Dermis microvascular lymphatic vessel endothelial cell (primary cell): ENCODE measurements around the gene PLEKHS1. TPM values are rescaled to one million over a fixed set of nuclear protein-coding genes. Genes with fewer than 3 reads are reported as not detected.

ENCODE experiments used
- DNase-seq, 2 donors: peaks; one replicate each; pipeline versions ENCODE4 v3.0.0 to v3.0.0-alpha.2; 2010; ENCODE audit warnings: low read depth in 2 of 2
- total RNA-seq: library from RNA; depleted of rRNA; stranded (reverse); fragments of >200 nt; gene quantifications from 2 replicates; pipeline ENCODE4 v1.2.1, GENCODE V29; 2014

PLEKHS1 gene
- total RNA-seq: not detected in 2 replicates

DNA sequence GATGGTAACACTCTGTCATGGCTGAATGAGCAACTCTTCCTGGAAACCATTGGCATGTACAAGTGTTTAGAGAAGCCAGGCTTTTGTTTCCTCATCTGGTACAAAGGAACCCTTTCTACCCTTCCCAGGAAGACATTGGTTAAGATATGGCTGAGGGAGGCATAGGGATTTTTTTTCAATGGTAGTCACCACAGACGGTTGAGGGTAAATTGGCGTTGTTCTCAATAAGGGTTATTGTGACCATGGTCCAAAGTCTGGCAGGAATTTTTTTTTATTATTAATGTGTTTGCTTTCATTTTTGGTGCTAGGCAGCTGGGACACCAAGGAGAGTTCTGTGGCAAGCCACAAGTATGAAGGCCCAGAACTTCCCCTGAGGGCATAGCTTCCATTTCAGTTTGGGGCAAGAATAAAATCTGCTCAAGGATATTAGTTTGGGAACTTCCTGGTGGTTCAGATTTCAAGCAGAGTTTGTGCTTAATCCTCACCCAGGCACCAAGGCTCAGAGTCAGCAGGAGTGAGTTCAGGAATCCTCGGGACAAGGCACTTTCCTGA, at the start of gene PLEKHS1:
TSS of gene PLEKHS1 (plus strand) at position 502 of the 552 bp plus-strand sequence. CDS start 3,596 bp downstream, outside the sequence.
- no peak for DNase-seq

- peak; percentile 59 to 63 for DNase-seq
These were observed 46.7 kb upstream of the PLEKHS1 start for GRCh38 chr10:113704637-113705343.

DNA sequence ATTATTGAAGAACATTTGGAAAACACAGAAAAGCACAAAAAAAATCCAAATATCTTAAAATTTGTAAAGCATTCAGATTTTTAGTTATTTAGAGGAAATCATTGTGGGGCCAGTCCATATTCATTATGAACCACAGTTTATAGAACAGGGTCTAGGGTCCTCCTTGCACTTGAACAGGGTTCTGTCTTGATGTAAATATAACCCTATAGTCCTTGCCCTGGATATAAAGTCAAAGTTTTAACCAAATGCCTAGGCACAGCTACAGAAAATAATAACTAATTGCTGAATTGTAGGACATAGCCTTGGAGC, 46.2 kb upstream of the PLEKHS1 start:
- no peak for DNase-seq

- peak in 1 of 2 donors; percentile 20 for DNase-seq
These were observed 44.9 kb upstream of the PLEKHS1 start for GRCh38 chr10:113706623-113707022.

- DNase-seq: no peak
These were observed 42.8 kb upstream of the PLEKHS1 start for GRCh38 chr10:113708640-113709039.

DNA sequence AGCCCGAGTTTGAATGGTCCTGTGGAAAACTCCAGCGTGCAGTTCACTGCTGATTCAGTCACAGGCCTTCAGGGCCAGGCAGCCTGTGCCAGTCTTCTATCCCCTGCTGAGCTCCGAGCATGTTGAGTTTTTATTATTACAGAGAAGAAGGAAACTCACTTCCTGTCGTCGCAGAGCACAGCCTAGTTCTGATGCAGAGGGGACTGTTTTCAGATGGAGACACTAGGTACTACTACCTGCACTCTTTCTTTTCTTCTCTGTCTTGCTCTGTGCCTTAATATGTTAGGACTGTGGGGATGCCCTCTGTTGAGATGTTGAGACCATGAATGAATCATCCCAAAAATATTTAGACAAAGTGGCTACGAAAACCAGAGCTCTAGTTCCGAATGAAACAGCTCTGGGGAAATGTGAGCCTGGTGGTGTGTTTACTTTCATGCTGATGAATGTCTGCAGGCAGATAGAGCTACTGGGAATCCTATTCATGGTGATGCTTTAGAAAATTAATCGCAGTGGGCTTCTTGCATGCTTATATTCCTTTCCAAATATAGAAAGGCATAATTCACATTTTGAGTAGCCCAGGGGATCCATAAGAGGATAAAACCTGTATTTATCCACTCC, 42.2 kb upstream of the PLEKHS1 start:
- peak; percentile 12 to 59 for DNase-seq

- DNase-seq: no peak
These were observed 40.3 kb upstream of the PLEKHS1 start for GRCh38 chr10:113711142-113711541.

DNA sequence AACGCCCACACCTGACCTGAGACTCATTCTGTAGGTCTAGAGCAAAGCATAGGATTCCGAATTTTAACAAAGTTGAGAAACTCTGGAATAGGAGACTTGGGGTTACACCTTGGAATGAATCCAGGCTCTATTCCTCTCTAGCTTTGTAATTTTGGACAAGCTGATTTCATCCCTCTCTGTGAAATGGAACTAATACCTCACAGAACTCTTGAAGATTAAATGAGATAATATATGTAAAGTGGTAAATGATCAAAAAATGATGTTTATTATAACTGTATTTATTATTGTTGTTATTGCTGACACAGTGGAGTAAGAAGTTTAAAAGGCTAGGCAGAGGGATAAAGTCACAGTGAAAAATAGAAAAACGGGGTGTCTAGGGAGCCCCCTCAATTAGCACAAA, 39.5 kb upstream of the PLEKHS1 start:
- DNase-seq: no peak

DNA sequence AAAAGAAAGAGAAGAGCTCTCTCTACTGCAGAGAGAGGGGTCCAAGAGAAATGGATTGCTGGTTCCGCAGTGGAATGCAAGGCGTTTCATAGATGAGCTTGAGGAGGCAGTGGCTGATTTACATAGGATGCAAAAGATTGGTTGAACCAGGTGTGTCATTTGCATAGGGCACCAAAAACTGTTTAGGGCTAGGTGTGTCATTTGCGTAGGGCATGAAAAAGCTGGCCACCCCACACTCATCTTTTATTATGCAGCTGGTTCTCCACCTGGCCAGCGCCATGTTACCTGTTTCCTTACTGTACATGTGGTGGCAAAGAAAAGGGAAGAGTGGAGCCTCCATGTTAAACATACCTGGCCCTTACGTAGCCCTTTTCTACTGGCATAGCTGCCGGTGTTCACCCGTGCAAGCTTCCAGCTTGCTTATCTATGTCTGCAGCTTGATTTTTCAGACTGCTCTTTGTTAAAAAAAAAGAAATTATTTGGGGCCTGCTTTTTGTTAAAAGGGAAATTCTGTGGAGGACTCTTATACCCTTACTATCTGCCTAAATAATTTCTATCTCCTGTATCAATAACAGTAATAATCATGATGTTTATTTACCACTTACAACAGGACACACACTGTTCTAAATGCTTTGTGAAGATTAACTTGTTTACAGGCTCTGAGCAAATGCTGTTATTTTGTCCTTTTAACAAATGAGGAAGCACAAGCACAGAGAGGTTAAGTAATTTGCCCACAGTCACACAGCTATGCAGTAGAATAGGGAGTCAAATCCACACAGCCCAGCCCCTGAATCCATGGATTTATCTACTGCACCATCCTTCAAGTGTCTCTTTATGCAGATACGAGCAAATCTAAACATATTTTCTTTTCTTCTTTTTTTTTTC, 38.5 kb upstream of the PLEKHS1 start:
- DNase-seq: no peak

GRCh38 chr10:113713640-113713982, 37.9 kb upstream of the PLEKHS1 start:
- DNase-seq: no peak

DNA sequence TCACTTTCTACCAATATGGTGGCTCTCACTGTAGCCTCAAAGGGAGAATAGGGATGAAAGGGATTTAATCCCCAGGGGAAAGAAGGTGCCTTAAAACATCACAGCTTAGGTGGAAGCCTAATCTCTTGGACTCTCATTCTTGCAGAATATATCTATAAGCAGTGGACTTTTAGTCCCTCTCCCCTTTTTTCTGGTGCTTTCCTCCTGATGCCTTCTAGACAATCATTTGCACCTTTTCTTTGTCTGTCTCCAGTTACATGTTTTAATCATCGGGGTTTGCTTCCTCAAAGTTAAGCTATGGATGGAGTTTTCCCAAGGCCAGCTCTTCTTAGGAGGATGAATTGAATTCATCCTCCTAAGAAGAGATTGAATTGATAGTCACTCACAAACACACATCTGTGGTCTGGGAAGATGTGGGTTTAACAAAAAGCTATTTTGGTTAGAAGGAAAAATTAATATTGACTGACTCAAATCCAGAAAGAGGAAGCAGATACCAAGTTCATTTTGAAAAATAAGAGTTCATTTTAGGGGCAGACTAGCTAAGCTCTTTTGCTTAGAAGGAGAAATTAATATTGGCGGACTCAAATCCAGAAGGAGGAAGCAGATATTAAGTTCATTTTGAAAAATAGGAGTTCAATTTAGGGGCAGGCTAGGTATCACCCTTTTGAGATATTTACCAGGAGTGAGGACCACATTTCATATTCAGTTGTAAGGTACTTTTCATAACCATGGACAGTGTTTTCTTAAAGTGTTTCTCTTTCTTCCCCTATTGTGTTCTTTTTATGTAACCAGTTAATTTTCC, 35.2 kb upstream of the PLEKHS1 start:
- no peak for DNase-seq

- no peak for DNase-seq
These were observed 32.3 kb upstream of the PLEKHS1 start for GRCh38 chr10:113718969-113719822.

GRCh38 chr10:113720386-113720785, 31.1 kb upstream of the PLEKHS1 start:
- no peak for DNase-seq

DNA sequence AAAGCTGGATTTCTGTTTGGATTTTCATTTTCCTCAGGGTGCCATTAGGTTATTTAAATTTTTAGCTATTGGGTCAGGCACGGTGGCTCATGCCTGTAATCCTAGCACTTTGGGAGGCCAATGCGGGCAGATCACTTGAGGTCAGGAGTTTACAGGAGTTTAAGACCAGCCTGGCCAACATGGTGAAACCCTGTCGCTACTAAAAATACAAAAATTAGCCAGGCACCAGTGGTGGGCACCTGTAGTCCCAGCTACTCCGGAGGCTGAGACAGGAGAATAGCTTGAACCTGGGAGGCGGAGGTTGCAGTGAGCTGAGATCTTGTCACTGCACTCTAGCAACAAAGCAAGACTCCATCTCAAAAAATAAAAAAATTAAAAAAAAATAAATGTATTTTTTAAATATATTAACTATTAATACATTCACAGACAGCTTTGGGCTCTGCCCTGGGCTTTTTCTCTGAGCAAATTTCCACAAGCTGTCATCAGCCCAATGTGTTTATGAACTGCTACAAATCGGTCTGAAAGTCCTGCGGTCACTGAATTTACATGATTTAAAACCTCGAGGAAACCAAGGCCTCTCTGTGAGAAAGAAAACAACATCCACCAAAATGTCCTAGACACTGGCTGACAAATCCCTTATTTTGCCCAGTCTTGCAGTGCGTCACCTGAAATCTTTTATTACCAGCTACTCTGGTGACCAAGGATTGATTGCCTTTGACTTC, 19.2 kb upstream of the PLEKHS1 start:
- DNase-seq: no peak

- DNase-seq: no peak
These were observed 18.5 kb upstream of the PLEKHS1 start for GRCh38 chr10:113732966-113733365.

- DNase-seq: no peak
These were observed 17.8 kb upstream of the PLEKHS1 start for GRCh38 chr10:113733635-113734034.

DNA sequence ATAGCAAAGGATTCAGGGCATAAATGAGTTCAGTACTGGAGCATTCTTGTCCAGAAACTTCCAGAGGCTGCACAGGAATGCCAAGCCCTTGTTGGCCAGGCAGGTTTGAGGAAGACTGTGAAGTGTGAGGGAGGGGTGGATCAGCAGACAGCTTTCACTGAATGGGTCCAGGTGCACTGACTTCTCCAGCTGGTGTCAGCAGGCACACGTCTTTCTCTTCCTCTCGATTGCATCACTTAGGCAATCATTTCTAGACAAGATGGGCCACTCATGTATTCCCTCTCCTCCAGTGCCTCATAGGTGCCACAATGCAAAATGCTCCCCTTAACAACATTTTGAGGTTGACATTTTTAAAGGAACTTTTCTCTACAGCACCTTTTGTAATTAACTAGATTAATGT, 15.6 kb upstream of the PLEKHS1 start:
- no peak for DNase-seq

DNA sequence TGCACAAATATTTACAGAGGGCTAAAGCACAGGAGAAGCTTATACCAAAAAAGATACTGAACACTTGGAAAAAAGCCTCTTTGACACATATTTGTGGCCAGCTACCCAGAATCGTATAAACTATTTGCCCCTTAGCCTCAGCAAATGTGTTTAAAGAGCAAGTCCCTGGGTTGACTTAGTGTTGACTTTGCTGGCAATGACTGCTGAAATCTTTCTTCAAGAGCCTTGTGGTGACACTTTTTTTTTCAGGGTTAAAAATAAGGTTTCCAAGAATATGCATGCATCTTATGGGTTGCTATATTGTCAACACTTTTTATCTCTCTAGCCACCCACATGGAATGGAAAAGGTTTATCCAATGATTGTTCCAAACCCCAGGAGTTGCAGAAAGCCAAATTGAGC, 14.9 kb upstream of the PLEKHS1 start:
- no peak for DNase-seq

- no peak for DNase-seq
These were observed 12.5 kb upstream of the PLEKHS1 start for GRCh38 chr10:113739031-113739430.

- DNase-seq: no peak
These were observed 11.9 kb upstream of the PLEKHS1 start for GRCh38 chr10:113739577-113739976.
